MM.1S (cell line): ENCODE data around the gene ERVV-1.

Experiments used
- CTCF ChIP-seq: fragments of 300-600 bp; sonication (generic); IDR thresholded peaks from 2 replicates; pipeline ENCODE4 v1.5.1; 2016; ENCODE audit warnings: antibody characterized with exemption, low read length, mixed read lengths
- EZH2 ChIP-seq: fragments of 300-600 bp; sonication (generic); optimal IDR thresholded peaks from 2 replicates; pipeline ENCODE3; 2017; ENCODE audit warnings: low read depth, mild to moderate bottlenecking, antibody characterized with exemption, low read length, mixed read lengths

GRCh38 chr19:53041366-53041765 lies 27.6 kb downstream of the ERVV-1 start:
- TF ChIP-seq EZH2, result no peak
- no peak for TF ChIP-seq CTCF
